ENCODE results near the gene DDAH1. TPM values are rescaled to one million over a fixed set of nuclear protein-coding genes. Genes with fewer than 3 reads are reported as not detected.

The DDAH1 gene
- total and polyA plus RNA-seq, 2 of the 8 experiments (the other 6 are each of a cell fraction or from before 2014, with no cell fraction given), result 22.8 to 54.5 TPM

DNA sequence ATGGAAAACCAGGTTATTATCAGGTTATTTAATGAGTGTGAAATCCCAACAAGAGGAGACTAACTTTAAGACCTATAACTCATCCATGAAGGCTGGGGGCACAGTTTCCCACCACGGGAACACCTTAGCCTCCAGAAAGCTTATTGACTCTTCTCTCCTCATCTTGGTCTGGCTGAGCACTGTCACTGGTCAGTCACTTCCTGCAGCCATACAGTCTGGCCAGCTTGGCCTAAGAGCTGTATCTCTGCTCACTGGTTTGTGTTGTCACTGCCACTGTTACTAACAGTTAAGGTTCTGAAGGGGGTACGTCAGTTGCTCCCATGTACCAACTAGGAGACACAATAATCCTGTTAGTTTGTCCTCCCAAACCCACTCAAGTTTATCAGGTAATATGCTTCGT is 16.7 kb upstream of the DDAH1 start:
- no peak overlapping the region for H2BK20ac ChIP-seq (ENCODE audit: low read length)
- H3K4me1 ChIP-seq (replicated peaks in 1 of 4; ENCODE audit: control insufficient read depth in 3 of 4, insufficient read depth in 4 of 4, low read length in 3 of 4), result no peaks in the 10 kb centered on the region
- no peak for FAIRE-seq
- H3K18ac ChIP-seq (ENCODE audit: extremely low read depth, low read length), result no peak overlapping the region
- no peaks in the 10 kb centered on the region for H3K23me2 ChIP-seq (ENCODE audit: low read depth, low read length)
- H2BK12ac ChIP-seq (ENCODE audit: low read depth, low read length), result no peak overlapping the region
- no peak overlapping the region for H3K23ac ChIP-seq (ENCODE audit: insufficient read length)
- no peak for DNase-seq (ENCODE audit: low read depth in 1 of 2, low spot score in 2 of 2)
- H3K79me1 ChIP-seq (ENCODE audit: low read depth, low read length), result no peaks in the 10 kb centered on the region
- no peak overlapping the region for H4K8ac ChIP-seq (ENCODE audit: extremely low read depth, insufficient read depth, low read length)
- H2BK120ac ChIP-seq (replicated peaks; ENCODE audit: low read depth, low read length), result no peak overlapping the region
- H2AFZ ChIP-seq (ENCODE audit: low read length), result no peak overlapping the region; the same call in 1 of the 2 replicates
- no peak overlapping the region for H4K5ac ChIP-seq (ENCODE audit: insufficient read length, low read depth, low read length)
- no peak overlapping the region for H4K91ac ChIP-seq (replicated peaks; ENCODE audit: insufficient read length, low read length)
- no peaks in the 10 kb centered on the region for H4K20me1 ChIP-seq (replicated peaks in 1 of 2; ENCODE audit: control insufficient read depth in 1 of 2, insufficient read depth in 2 of 2, low read length in 2 of 2)
- no peaks in the 10 kb centered on the region for H3K9me3 ChIP-seq (ENCODE audit: insufficient read depth in 2 of 2, low read depth in 1 of 2, low read length in 1 of 2)
- H2AK5ac ChIP-seq (ENCODE audit: low read depth, low read length), result no peak overlapping the region
- no peak overlapping the region for H3K4me2 ChIP-seq (ENCODE audit: insufficient read depth in 1 of 2, low read depth in 2 of 2, low read length in 2 of 2)
- H3K36me3 ChIP-seq (ENCODE audit: control insufficient read depth in 2 of 4, insufficient read depth in 4 of 4, low read length in 3 of 4), result no peaks in the 10 kb centered on the region
- WGBS, 2 experiments (ENCODE audit: extremely low coverage in 1 of 2, insufficient coverage in 1 of 2, insufficient read length in 1 of 2, insufficient replicate concordance in 2 of 2, low coverage in 1 of 2, low lambda C conversion rate in 2 of 2, missing lambda C conversion rate in 1 of 2), result 93% methylated on average over 3 of the region's 3 CpGs; no CpG with 5 or more reads in 1 of the 2 experiments
- H3K27me3 ChIP-seq (replicated peaks in 1 of 4; ENCODE audit: control insufficient read depth in 3 of 4, extremely low read depth in 1 of 4, insufficient read depth in 3 of 4, low read length in 3 of 4), result no peaks in the 10 kb centered on the region
- H3K14ac ChIP-seq (ENCODE audit: insufficient read length), result no peak overlapping the region
- H3K9ac ChIP-seq (replicated peaks in 1 of 4; ENCODE audit: extremely low read depth in 1 of 4, low read depth in 3 of 4, low read length in 3 of 4), result no peak overlapping the region
- CTCF ChIA-PET (ENCODE audit: partially characterized antibody), result interaction anchor here (1.2 kb wide), 1 partner anchor 174 kb away, joined by 3 read pairs; no protein-coding TSS in a partner anchor
- POLR2A ChIA-PET (ENCODE audit: partially characterized antibody), result no interaction called here
- no peaks in the 10 kb centered on the region for H3K79me2 ChIP-seq (ENCODE audit: control insufficient read depth in 1 of 2, insufficient read depth in 2 of 2, low read length in 2 of 2)
- TF ChIP-seq EZH2 (IDR thresholded peaks at IDR 0.05; ENCODE audit: low read depth, low read length, severe bottlenecking), result no peak
- H3K4me3 ChIP-seq (ENCODE audit: extremely low read depth in 1 of 4, insufficient read depth in 2 of 4, low read depth in 3 of 4, low read length in 4 of 4), result no peak overlapping the region
- no peak overlapping the region for H3K27ac ChIP-seq (ENCODE audit: low read depth, low read length)
- no peak overlapping the region for H3K56ac ChIP-seq (replicated peaks; ENCODE audit: insufficient read length, low read depth, low read length)
- H3K4ac ChIP-seq (replicated peaks; ENCODE audit: insufficient read length, low read depth, low read length), result no peak overlapping the region
- H2BK5ac ChIP-seq (ENCODE audit: low read depth, low read length), result no peak overlapping the region
- no peak overlapping the region for H2BK15ac ChIP-seq (ENCODE audit: low read length)
